Dedifferentiated amniotic fluid mesenchymal stem cell (primary cell): ENCODE results near the gene KCNQ1.

ENCODE experiments used
- DNase-seq: peaks from one replicate; pipeline ENCODE4 v3.0.0-alpha.2; 2016; ENCODE audit errors: extremely low spot score

The KCNQ1 gene

DNA sequence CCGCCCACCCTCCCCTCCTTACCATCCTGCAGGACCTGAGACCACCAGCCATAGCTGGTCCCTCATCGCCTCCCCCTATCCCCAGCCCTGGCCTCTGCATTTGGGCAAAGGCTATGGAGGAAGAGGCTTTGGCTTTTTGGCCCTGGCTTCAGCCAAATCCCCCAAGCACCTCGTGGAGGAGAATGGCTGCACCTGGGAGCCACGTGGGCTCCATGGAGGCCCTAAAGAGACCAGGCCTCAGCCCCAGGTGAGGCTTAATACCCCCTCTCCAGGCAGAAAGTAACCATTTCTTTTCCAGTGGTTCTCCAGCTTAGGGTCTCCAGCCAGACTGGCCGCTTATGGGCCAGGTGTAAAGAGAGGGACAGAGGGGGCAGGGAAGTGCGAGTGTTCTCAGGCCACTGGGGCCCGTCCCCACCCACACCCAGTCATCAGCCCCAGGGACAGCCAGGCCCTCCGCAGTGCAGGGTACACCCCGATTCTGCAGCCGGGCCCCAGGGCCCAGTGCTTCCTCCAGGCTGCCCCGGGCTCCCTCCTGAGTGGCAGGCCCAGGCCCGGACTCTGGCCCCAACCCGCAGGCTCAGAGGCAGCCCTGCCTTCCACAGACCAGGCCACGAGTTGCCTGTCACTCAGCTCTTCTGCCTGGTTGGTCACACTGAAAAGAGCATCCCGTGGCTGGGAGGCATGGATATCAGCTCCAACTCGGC lies 414.3 kb downstream of the KCNQ1 start:
- DNase-seq: no peak

DNA sequence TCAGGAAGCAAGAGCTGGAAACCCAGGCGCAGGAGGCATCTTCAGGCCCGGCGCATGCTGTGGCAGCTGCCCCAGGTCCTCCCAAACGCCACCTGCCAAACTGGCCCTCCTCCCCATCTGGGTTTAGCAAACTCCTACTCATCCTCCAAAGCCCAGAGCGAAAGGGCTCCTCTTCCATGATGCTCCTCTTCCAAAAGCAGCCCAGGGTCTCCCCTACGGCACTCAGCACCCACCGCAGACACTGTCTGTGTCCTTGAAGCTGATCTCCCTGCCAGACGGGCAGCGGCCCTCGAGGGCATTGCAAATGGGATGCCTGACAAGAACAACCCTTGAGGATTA lies 414.9 kb downstream of the KCNQ1 start:
- no peak for DNase-seq

DNA sequence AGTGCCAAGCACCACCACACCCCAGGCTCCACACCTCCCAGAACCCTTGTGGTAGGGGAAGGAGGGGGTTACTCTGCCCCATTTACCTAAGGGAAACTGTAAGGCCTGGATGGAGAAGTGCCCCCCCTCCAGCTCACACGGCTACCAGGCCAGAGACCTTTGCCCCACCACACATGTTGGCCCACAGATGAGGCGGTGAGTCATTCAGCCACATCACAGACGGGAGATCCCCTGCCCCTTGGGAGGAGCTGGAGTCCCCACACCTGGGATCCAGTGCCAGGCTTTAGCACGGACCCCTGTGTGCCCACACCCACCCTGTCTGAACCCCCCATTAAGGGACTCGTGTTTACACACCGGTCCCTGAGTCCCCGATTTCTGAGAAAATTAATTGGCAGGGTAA lies 415.8 kb downstream of the KCNQ1 start:
- DNase-seq: no peak

DNA sequence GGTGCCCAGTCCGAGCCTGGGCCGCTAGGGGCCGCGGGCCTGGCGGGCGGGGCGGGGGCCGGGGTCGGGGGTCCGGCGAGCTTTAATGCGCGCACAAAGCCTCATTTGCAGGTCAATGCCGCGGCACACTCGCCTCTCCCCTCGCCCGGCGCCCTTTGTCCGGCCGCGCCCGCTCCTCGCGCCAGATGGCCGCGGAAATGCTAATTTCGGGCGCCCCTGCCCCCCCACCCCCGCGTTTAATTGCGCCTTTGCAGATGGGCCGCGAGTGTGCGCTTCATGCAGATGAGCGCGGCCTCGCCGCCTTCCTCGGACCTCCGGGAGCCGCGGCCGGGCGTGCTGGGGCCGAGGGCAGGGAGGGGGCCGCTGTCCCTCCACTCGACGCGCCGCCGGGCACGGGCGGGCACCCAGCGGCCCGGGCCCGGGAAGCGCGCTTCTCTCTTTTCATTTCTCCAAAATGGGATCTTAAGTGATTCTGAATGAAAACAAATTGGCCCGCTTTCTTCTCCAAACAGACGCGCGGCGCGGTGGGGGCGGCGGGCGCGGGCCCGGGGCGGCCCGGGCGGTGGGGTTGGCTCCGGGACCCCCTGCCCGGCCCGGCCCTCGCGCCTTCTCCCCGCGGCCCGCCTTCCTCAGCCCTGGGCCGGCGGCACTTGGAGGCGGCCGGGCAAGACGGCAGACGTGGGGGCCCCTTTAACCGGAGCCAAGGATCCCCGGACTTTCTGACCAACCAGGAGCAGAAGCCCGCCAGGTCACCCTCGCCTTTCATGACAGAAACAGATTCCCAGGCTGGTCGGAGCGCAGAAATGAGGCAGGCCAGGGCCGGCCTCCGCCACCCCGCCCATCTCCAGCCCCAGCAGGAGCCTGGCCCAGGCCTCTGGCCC lies 417.8 kb downstream of the KCNQ1 start:
- no peak for DNase-seq

DNA sequence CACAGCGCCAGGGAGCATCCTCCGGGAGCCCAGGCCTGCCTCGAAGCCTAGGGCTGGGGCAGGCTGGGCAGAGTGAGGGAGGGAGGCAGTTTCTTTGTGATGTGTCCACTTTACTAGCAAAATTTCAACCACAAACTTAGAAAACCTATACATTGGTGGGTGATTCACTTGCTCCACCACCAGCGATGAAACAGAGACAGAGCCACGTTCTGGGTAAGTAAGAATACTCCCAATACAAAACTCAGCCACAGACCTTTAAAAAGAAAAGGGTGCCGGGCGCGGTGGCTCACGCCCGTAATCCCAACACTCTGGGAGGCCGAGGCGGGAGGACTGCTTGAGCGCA lies 418.4 kb downstream of the KCNQ1 start:
- DNase-seq: no peak

DNA sequence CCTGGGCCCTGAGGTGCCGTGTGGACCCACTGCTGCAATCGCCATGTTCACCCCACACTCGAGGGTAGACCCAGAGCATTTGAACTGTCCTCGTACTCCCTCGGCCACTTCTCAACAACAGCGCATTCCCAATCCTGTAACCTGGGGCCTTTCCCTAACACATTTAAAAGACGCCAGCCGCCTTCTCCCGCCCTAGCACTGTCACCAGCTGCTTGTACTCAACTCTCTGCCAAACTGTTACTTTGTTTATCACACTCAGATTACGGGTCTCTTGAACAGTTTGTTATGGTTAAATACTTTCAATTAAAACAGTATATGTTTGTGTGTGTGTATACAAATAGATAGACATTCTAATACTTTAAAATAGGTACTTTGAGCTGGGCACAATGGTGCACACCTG lies 420.1 kb downstream of the KCNQ1 start:
- no peak for DNase-seq

DNA sequence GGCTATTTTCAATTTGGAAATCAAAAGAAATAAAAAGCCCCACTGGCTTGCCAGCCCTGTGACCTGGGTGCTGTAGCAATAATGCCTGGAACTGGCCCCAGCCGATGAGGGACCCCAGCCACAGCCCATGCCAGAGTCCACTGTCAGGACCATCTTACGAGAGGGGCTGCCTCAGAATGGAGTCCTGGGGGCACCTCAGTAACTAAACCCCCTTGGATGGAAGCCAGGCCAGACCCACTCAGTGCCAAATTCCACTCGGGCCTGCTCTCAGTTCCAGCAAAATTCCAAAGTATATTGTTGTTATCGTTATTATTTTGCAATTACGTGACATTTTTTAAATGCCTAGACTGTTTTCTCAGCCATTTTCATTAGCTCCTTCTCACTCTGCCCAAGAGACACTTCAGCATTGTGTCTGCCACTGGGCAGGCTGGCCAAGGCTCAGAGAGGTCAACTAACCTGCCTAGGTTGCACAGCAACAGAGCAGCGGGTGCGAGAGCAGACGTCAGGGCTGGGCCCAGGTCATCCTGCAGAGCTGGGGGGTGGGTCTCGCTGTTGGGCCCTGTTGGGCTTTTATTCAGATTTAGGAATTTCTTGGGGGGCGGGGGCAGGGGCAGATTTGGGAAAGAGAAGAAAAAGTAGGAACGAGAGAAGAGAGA lies 421.2 kb downstream of the KCNQ1 start:
- no peak for DNase-seq

DNA sequence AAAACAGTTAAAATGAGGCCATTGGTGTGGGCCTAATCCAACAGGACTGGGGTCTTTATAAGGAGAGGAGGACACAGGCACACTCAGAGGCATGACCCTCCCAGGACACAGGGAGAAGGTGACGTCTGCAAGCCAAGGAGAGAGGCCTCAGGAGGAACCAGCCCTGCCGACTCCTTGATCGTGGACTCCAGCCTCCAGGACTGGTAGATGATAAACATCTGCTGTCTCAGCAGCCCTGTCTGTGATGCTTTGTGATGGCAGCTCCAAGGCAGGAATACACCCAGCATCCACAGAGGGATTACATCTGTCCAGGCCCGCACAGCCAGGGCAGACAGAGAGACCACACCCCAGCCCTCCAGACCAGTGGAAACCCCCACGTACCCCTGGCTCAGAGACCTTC lies 422.3 kb downstream of the KCNQ1 start:
- DNase-seq: no peak

DNA sequence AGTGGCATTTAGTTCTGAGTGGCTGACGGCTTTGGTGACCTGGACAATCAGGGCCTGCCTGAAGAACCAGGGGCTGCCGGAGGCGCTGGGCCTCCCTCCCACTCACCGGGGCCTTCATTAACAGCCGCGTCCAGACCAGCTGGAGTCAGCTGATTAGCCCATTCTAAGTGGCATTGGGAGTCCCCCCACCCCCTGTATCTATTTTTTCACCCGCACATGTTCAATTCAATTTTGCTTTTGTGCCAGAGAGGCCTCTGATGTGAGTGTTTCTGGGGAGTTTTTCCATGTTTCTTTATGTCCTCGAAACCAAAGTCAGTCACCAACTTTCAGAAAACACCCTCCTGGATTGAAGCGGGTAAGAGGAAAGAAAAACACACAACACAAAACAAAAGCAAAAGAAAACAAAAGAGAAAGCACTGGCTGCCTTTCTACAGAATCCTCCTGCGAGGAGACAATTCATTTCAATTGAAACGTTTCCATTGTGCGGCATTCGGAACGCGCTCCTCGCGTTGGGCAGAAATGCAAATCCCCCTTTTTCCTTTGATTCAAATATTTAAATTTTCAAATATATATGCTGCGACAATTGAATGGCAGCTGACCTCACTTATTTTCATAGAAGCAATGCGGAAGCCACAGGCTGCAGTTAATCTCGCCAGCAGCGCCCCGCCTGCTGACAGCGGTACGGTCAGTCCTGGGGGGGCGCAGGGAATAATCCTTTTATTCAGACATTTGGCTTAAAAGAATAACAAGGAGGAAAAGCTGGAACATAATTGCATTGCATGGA lies 423.1 kb downstream of the KCNQ1 start:
- no peak for DNase-seq

DNA sequence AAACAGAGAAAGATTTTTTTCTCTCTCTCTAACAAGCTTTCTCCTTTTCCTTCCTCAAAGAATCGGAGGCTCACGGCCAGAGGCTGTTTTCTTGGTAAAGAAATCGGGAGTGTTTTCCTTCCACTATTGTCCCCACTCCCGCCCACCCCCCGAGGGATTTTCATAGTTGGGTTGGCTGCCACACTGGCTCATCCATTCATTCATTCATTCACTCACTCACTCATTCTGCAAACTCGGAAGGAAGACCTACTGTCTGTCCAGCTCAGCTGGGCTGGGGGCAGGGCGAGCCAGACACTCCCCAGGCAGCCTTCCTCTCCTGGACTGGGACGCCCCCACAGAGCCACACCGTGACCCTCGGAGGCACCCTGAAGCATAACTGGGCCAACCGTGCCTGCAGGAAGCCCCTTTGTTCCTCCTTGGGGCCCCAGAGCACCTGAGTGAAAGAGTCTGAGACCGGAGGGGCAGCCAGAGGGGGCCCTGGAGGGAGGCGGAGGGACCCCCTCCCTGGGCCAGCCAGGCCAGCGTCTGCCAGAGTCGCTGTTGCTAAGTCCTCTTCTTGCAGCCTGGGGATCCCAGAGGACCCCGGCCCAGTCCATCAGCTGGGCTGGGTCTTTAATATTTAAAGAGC lies 423.8 kb downstream of the KCNQ1 start:
- no peak for DNase-seq

DNA sequence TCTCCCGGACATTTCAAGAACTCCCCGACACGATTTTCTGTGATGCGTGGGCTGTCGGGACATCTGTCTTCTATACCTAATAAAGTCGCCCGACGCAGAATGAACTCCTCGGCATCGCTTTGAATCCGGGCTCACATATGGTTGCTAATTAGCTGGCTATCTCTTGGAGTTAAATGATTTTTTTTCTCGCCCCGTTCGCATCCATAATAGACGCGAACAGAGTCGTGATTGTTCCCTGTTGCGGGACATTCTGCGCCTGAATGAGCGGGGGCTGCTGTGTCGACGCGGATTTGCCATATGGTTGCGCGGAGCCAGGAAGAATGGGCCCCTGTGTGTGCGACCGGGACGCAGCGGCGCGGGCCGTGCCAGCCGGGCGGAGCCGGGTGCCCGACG lies 424.3 kb downstream of the KCNQ1 start:
- DNase-seq: no peak

DNA sequence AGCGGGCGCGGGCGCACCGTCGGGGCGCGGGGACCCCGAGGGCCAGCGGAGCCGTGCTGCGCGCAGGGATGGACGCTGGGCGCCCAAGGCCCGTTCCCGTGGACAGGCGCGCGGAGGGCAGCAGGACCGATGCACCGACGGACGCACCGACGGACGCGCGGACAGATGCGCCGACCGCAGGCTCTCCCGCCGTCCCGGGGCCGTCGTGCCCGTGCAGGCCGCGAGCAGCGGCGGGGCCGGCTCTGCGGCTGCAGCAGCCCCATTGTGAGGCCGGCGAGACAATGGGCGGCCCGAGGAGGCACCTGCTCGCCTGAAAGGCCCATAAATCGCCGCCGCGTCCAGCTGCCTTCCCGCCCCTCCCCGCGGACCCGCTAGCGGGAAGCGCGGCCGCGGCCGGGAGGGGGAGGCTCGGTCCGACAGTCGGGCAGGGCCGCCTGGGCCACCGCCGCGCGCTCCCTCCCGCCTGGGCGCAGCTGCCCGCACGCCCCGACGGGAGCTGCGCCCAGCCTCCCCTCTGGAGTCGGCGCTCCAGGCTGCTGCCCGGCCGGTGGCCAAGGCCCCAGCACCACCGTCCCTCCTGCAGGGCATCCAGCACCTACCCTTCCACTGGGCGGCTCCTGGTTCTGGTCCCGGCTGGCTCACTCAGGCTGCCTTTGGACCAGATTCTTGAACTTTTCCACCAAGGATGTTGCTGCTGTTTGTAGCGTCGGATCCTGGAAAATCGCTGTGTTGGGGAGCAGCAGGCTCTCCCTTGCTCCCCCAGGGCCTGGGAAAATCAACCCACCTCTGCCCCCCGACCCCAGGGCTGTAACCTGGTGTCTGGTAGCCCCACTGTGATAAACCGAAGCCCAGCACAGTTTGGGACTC lies 425.0 kb downstream of the KCNQ1 start:
- no peak for DNase-seq

DNA sequence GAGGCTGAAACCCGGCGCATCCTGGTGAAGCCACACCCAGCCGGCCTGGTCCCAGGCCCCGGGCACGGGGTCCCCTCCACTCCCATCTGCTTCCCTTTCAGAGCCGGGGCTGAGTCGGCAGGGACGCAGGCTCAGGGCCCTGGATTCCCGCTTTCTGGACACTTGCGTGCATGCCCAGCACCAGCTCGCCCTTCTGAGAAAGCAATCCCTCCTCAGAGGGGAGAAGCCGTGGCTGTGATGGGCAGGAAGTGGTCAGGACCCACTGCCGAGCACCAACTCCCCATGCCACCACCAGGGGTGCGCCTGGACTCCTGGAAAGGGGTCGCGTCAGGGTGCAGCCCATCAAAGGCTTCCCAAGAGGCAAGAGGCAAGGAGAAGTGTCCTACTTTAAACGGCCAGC lies 425.7 kb downstream of the KCNQ1 start:
- no peak for DNase-seq

DNA sequence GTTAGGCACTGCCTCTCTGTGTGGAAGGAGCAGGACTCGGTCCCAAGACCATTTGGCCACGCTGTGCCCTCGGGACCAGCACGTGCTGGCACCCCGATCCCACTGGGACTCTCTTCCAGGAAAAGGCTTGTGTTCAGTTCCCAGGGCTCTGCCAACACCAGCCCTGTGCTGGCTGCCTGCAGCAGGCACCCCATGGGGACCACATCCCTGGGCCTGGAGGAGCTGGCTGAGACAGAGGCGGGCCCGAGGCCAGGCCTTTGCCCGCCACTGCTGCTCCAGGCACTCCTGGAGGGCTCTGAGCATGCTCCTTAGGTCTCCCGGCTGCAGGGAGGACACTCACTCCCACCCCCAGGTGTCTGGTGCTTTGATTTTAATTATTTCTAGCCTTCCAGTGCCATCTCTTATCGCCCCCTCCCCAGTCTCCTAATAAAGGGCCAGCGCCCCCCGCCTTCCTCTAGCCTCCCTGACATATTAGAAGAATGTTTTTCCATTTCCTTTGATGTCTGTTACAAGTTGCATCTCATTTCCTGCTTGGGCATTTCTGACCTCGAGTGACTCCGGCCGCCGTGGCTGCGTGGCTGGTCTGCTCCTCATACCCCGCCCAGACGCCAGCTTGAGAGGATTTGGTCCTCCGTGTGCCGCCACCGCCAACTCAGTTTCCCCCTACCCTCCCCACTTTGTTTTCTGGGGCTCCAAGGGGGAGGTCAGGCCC lies 426.3 kb downstream of the KCNQ1 start:
- no peak for DNase-seq

DNA sequence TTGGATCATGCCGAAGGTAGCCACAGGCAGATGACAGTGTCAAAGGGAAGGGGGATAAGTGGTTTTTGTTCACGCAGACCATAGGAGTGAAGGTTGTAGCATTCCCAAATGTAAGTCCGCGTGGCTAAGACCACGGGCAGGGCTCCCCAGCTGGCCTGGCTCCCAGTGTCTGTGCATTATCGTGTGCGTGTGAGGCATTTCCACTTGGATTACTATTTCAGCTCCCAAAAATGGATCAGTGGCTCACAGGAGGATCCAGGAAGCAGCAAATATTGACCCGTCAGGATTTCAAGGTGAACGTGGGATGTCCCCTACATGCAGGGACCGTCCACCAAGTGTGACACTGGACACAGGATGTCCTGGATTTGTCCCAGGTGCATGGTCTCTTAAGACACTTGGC lies 430.2 kb downstream of the KCNQ1 start:
- no peak for DNase-seq

DNA sequence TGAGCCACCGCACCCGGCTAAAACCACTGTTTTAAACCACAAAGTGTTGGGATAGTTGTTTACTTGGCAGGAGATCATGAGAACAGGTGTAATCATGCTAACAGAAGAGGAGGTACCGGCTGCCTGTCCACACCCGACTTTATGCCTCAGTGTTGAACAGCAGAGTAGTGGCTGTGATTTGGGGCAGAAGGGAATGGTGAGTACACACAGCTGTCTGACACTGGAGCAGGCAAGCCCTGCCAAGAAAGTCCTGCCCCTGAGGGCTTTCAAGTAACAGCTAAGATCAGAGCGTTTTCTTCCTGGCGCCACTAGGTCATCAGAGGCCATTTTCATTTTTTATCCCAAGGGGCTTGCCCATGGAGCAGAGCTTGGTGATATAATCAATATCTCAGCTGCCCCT lies 432.7 kb downstream of the KCNQ1 start:
- DNase-seq: no peak

DNA sequence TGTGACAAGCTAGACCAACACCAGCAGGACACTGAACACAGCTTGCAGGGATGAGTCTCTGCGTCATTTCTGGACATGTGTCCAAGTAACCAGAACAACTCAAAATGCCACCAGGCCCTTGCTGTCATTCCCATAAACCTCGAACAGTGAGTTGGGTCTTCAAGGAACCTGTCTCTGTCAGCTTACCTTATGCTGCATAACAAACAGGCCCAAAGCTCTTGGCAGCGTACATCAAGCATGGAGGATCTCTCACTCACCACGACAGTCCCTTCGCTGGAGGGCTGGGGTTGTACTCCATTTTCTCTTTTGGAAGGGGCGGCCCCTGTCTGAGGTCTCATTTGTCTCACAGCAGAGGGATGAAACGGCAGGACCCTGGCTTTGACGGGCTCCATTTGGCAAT lies 434.0 kb downstream of the KCNQ1 start:
- DNase-seq: no peak

DNA sequence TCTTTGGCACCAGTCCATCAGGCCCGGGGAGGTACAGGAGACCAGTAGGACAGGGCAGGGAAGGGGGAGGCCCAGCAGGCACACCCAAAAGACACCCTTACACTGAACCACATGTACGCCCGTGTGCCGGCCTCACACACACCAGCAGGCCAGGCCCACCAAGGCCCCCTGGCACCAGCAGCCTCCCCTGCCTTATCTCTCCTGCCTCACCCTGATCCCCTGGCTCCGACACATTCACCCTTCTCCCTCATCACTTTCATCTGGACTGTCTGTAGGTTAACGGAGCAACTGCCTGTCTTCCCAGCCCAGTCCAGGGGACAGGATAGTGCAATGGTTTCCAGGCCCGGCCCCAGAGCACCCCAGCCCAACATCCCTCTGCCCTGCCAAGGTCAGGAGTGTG lies 435.8 kb downstream of the KCNQ1 start:
- no peak for DNase-seq

DNA sequence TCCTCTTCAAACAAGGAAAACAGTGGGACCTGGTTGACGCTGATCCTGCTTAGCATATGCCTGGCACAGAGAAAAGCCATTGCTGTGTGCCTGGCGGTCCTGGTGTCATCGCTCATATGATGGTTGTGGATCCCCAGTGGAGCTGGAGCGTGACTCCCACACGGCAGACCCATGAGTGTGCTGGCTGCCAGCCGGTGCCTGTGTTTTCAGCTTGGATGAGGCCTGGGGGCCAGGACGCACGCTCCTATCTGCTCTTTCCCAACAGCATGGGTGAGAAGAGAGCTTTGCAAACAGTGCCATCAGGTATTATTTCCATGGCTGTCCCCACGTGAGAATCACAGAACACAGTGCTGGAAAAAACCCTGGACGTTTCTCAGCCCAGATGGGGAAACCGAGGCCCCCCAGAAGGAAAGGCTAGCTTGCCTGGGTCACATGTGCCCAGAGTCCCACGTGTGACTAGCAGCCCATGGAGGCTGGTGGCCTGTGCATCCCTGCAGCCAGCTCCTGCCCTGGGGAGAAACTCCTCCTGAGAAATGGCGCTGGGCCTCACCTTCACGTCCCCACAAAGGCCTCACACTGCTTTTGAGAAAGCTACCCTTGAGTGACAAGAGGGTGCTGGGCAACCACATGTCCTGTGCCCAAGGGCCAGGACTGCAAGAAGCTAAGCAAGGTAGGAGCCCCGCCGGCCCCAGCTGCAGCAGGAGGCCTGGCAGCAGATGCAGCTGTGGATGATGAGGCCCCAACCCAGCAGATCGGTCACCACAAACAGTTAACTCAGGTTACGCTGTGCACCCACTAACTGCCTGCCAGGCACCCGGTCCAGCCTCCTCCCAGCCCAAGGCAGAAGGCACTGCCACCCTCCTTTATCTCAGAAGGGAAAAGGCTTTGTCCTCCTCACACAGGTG lies 436.5 kb downstream of the KCNQ1 start:
- no peak for DNase-seq
